ENCODE results near the gene IL17RD. TPM values are rescaled to one million over a fixed set of nuclear protein-coding genes. Genes with fewer than 3 reads are reported as not detected.
"Not testable (repeated sequence)": the region's sequence is repeated elsewhere in the genome, so short reads cannot be mapped to it uniquely, and the experiment has no call there.

The IL17RD gene
- total RNA-seq, 1 experiment from 2014 or later: 3.5 TPM

DNA sequence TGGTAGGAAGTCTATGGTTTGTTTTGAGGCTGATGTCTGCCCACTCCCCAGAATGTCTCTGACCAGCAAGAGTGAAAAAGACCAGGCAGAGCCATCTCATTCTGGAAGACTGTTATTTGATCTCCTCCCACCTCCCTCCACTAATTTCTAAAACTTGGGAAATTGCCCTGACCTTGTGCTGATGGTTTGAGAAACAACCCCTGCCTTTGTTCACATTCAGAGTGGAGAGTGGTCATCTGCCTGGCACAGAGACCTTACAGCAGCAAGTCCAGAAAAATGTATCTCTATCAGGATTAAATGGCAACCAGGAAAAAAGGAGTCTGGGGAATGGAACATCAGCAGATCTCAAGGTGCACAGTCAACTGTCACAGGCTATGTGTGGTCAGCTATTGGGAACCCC lies 79.0 kb downstream of the IL17RD start:
- ChIA-PET CTCF (no interaction called here), POLR2A (no interaction called here)
- BruUV-seq (replicated peaks): no TSS peak
- TF ChIP-seq SIN3A (IDR thresholded peaks at IDR 0.05; ENCODE audit: borderline replicate concordance, insufficient read depth, low read depth, low read length): no peak
- TF ChIP-seq POLR2AphosphoS5 (IDR thresholded peaks at IDR 0.05; ENCODE audit: low read depth, low read length): no peak
- TF ChIP-seq CTCF (IDR thresholded peaks at IDR 0.05): no peak
- TF ChIP-seq TCF7L2 (IDR thresholded peaks at IDR 0.05; ENCODE audit: low read depth, low read length): no peak
- TF ChIP-seq, protein P1, sequence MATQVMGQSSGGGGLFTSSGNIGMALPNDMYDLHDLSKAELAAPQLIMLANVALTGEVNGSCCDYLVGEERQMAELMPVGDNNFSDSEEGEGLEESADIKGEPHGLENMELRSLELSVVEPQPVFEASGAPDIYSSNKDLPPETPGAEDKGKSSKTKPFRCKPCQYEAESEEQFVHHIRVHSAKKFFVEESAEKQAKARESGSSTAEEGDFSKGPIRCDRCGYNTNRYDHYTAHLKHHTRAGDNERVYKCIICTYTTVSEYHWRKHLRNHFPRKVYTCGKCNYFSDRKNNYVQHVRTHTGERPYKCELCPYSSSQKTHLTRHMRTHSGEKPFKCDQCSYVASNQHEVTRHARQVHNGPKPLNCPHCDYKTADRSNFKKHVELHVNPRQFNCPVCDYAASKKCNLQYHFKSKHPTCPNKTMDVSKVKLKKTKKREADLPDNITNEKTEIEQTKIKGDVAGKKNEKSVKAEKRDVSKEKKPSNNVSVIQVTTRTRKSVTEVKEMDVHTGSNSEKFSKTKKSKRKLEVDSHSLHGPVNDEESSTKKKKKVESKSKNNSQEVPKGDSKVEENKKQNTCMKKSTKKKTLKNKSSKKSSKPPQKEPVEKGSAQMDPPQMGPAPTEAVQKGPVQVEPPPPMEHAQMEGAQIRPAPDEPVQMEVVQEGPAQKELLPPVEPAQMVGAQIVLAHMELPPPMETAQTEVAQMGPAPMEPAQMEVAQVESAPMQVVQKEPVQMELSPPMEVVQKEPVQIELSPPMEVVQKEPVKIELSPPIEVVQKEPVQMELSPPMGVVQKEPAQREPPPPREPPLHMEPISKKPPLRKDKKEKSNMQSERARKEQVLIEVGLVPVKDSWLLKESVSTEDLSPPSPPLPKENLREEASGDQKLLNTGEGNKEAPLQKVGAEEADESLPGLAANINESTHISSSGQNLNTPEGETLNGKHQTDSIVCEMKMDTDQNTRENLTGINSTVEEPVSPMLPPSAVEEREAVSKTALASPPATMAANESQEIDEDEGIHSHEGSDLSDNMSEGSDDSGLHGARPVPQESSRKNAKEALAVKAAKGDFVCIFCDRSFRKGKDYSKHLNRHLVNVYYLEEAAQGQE (IDR thresholded peaks at IDR 0.05; ENCODE audit: insufficient read depth in 1 of 2, low read depth in 2 of 2, low read length in 1 of 2): no peak
- intact Hi-C loops (cut with micrococcal nuclease; ENCODE audit: unreplicated experiment) (no loop called here), in situ Hi-C loops (cut with HindIII; ENCODE audit: low pct_unique_long_range_greater_than_20kb, low sequenced_read_pairs) (loop anchor here (25.0 kb wide), 1 partner anchor 99 kb away; no protein-coding TSS in a partner anchor)
- no peaks in the 10 kb centered on the region for H3K9me3 ChIP-seq (ENCODE audit: control insufficient read depth, insufficient read depth, low read depth, low read length)
- DNase-seq (ENCODE audit: low read depth, low spot score) (no peak), ATAC-seq (no peak)
- H3K36me3 ChIP-seq (ENCODE audit: control insufficient read depth, insufficient read depth, low read length): no peaks in the 10 kb centered on the region
- no peaks in the 10 kb centered on the region for H3K4me1 ChIP-seq (ENCODE audit: control insufficient read depth, insufficient read depth, low read length)
- no peak overlapping the region for H3K27ac ChIP-seq (ENCODE audit: low read length)
- no peak overlapping the region for H3K4me3 ChIP-seq (ENCODE audit: low read depth in 2 of 2, low read length in 2 of 2)
- no peaks in the 10 kb centered on the region for H3K27me3 ChIP-seq (ENCODE audit: control insufficient read depth, insufficient read depth, low read length)

DNA sequence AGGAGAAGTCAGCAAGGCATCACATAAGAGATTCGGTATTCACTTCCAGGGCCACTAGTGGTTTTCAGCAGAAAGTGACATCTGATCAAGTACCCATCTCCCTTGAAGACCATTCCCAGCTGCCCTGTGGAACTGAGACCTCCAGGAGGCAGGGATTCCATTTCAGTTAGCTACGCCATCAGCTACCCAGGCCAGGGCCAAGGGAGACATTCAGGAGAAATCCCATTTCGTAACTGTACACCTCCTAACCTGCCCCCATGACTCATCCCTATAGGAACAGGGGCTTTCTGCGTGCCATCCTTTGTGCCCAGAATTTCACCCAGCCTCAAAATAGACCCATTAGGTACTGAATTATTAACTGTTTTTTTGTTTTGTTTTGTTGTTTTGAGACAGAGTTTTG lies 79.9 kb downstream of the IL17RD start:
- intact Hi-C loops (cut with micrococcal nuclease; ENCODE audit: unreplicated experiment): no loop called here
- POLR2A ChIA-PET: no interaction called here
- in situ Hi-C loops (cut with HindIII; ENCODE audit: low pct_unique_long_range_greater_than_20kb, low sequenced_read_pairs): loop anchor here (25.0 kb wide), 1 partner anchor 98 kb away; no protein-coding TSS in a partner anchor
- no peak overlapping the region for H3K27ac ChIP-seq (ENCODE audit: low read length)
- no TSS peak for BruUV-seq (replicated peaks)
- H3K4me3 ChIP-seq (ENCODE audit: low read depth in 2 of 2, low read length in 2 of 2): no peak overlapping the region
- TF ChIP-seq CTCF (IDR thresholded peaks at IDR 0.05) (no peak), TCF7L2 (IDR thresholded peaks at IDR 0.05; ENCODE audit: low read depth, low read length) (no peak), POLR2AphosphoS5 (IDR thresholded peaks at IDR 0.05; ENCODE audit: low read depth, low read length) (no peak), SIN3A (IDR thresholded peaks at IDR 0.05; ENCODE audit: borderline replicate concordance, insufficient read depth, low read depth, low read length) (no peak)
- TF ChIP-seq, protein P1 (IDR thresholded peaks at IDR 0.05; ENCODE audit: insufficient read depth in 1 of 2, low read depth in 2 of 2, low read length in 1 of 2): no peak
- no peaks in the 10 kb centered on the region for H3K27me3 ChIP-seq (ENCODE audit: control insufficient read depth, insufficient read depth, low read length)
- H3K9me3 ChIP-seq (ENCODE audit: control insufficient read depth, insufficient read depth, low read depth, low read length): no peaks in the 10 kb centered on the region
- CTCF ChIA-PET: no interaction called here
- ATAC-seq (no peak), DNase-seq (ENCODE audit: low read depth, low spot score) (no peak)
- H3K4me1 ChIP-seq (ENCODE audit: control insufficient read depth, insufficient read depth, low read length): no peaks in the 10 kb centered on the region
- H3K36me3 ChIP-seq (ENCODE audit: control insufficient read depth, insufficient read depth, low read length): no peaks in the 10 kb centered on the region

GRCh38 chr3:57083266-57083995 lies 81.7 kb downstream of the IL17RD start:
- H3K27me3 ChIP-seq (ENCODE audit: control insufficient read depth, insufficient read depth, low read length); DNase-seq (ENCODE audit: low read depth, low spot score); H3K9me3 ChIP-seq (ENCODE audit: control insufficient read depth, insufficient read depth, low read depth, low read length); BruUV-seq (replicated peaks); H3K4me1 ChIP-seq (ENCODE audit: control insufficient read depth, insufficient read depth, low read length); H3K4me3 ChIP-seq (ENCODE audit: low read depth in 2 of 2, low read length in 2 of 2); CTCF ChIA-PET; ATAC-seq; H3K27ac ChIP-seq (ENCODE audit: low read length); intact Hi-C loops (cut with micrococcal nuclease; ENCODE audit: unreplicated experiment); H3K36me3 ChIP-seq (ENCODE audit: control insufficient read depth, insufficient read depth, low read length): not testable (repeated sequence)
- POLR2A ChIA-PET: interaction anchor here (0.6 kb wide), 1 partner anchor 29 kb away, joined by 3 read pairs; no protein-coding TSS in a partner anchor
- in situ Hi-C loops (cut with HindIII; ENCODE audit: low pct_unique_long_range_greater_than_20kb, low sequenced_read_pairs): loop anchor here (25.0 kb wide), 1 partner anchor 96 kb away; no protein-coding TSS in a partner anchor

Measured in Panc1 (cell line).